ENCODE data around the gene CCDC157. TPM values are rescaled to one million over a fixed set of nuclear protein-coding genes. Genes with fewer than 3 reads are reported as not detected.

The CCDC157 gene
- total RNA-seq, 2 donors from 2014 or later: 3.1 to 10.5 TPM

DNA sequence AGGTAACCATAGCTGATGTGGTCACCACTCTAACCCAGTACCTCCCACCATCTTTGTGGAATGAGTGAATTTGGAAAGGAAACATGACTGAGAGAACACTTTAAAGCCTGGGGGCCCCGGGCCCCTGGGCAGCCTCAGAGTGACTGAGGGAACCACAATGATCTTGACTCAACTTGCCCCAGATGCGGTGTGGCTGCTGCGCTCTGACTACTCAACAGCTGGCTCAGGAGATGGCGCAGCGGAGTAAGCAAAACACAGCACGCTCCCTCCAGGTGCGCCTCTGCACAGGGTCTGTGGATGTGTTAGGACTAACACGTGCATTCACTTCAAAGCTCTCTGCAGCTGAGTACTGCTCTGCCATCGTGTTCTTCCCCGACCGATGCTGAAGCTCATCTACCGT, 24.5 kb downstream of the CCDC157 start:
- Histone ChIP-seq H3K4me3 (no peak overlapping the region), H3K9me3 (no peaks in the 10 kb centered on the region), H3K27me3 (no peaks in the 10 kb centered on the region), H3K36me3 (replicated peaks in 1 of 2; ENCODE audit: insufficient read depth in 1 of 2, low read depth in 2 of 2) (no peaks in the 10 kb centered on the region), H3K4me1 (peaks cover 6% of the 10 kb centered on the region), H3K27ac (no peak overlapping the region)
- intact Hi-C loops (cut with DNase I): loop anchor here (10.0 kb wide), 1 partner anchor 266 kb away; no protein-coding TSS in a partner anchor
- no peak for ATAC-seq
- TF ChIP-seq POLR2A (IDR thresholded peaks at IDR 0.05): no peak
- TF ChIP-seq, protein P1, sequence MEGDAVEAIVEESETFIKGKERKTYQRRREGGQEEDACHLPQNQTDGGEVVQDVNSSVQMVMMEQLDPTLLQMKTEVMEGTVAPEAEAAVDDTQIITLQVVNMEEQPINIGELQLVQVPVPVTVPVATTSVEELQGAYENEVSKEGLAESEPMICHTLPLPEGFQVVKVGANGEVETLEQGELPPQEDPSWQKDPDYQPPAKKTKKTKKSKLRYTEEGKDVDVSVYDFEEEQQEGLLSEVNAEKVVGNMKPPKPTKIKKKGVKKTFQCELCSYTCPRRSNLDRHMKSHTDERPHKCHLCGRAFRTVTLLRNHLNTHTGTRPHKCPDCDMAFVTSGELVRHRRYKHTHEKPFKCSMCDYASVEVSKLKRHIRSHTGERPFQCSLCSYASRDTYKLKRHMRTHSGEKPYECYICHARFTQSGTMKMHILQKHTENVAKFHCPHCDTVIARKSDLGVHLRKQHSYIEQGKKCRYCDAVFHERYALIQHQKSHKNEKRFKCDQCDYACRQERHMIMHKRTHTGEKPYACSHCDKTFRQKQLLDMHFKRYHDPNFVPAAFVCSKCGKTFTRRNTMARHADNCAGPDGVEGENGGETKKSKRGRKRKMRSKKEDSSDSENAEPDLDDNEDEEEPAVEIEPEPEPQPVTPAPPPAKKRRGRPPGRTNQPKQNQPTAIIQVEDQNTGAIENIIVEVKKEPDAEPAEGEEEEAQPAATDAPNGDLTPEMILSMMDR (IDR thresholded peaks at IDR 0.05): no peak
- 90 to 98% methylated on average over 11 of the region's 12 CpGs for WGBS, 2 donors
- DNase-seq: no peak

DNA sequence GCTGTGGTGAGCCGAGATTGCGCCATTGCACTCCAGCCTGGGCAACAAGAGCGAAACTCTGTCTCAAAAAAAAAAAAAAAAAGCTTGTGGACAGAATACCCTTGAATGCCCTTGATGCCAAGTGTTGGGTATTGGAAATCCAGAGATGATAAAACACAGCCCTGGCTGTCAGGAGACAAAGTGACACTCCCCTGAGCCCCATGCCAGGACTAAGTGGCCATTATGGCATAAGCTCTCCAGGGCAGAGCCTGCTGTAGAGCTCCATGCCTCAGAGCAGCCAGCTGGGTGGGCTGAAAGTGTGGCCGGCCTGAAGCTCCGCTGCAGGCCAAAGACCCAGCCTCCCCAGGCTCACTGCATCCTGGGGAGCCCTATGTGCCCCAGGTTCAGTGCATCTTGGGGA, 25.5 kb downstream of the CCDC157 start:
- Histone ChIP-seq H3K27me3 (no peaks in the 10 kb centered on the region), H3K36me3 (replicated peaks in 1 of 2; ENCODE audit: insufficient read depth in 1 of 2, low read depth in 2 of 2) (no peaks in the 10 kb centered on the region), H3K4me3 (no peak overlapping the region), H3K27ac (no peak overlapping the region), H3K9me3 (no peaks in the 10 kb centered on the region), H3K4me1 (peaks cover 11% of the 10 kb centered on the region)
- TF ChIP-seq POLR2A (IDR thresholded peaks at IDR 0.05): no peak
- TF ChIP-seq, protein P1 (IDR thresholded peaks at IDR 0.05): no peak
- intact Hi-C loops (cut with DNase I): loop anchor here (10.0 kb wide), 1 partner anchor 268 kb away; no protein-coding TSS in a partner anchor
- ATAC-seq (no peak), DNase-seq (no peak)
- 89 to 95% methylated on average over 3 to 5 of the region's 5 CpGs for WGBS, 2 donors

DNA sequence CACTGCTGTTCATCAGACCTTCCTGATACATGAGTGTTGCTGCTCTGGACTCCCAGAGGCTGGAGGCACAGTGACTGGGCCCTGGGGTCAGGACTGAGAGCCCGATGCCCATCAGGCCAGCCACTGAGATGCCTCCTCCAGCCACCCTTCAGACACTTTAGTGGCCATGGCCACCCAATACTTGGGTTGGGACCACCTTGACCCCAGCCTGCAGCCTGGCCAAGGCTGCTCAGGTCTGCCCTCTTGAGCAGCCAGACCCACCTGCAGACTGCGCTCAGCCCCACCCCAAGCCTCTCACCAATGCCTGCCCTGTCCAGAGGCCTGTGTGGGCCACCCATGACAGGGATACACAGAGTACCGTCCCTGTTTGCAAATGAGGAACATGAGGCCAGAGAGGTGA, 26.3 kb downstream of the CCDC157 start:
- Histone ChIP-seq H3K27ac (no peak overlapping the region), H3K4me1 (peaks cover 15% of the 10 kb centered on the region), H3K27me3 (no peaks in the 10 kb centered on the region), H3K36me3 (replicated peaks in 1 of 2; ENCODE audit: insufficient read depth in 1 of 2, low read depth in 2 of 2) (no peaks in the 10 kb centered on the region), H3K9me3 (no peaks in the 10 kb centered on the region), H3K4me3 (no peak overlapping the region)
- intact Hi-C loops (cut with DNase I): loop anchor here (10.0 kb wide), 1 partner anchor 268 kb away; no protein-coding TSS in a partner anchor
- 75% methylated on average over 3 of the region's 3 CpGs; no CpG with 5 or more reads in 1 of the 2 donors for WGBS, 2 donors
- TF ChIP-seq POLR2A (IDR thresholded peaks at IDR 0.05): no peak
- TF ChIP-seq, protein P1 (IDR thresholded peaks at IDR 0.05): no peak
- ATAC-seq (no peak), DNase-seq (no peak)

DNA sequence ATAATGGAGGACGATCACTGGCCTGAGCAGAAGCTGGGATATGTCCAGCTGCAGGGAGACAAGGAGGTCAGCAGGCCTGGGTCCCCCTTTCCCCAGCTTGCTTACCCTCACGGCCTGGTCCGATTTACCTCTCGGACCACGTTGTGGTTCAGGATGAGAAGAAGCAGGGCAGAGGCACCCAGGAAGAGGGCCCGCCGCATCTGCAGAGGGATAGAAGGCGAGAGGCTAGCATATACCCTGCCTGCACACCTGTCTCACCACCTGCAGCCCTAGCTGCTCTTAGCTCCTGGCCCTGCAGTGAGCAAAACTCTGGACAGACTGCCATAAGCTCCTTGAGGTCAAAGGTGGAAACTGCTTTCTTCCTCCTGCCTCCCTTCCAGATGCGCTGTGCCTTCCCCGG, 29.1 kb downstream of the CCDC157 start:
- H3K27me3 ChIP-seq: no peaks in the 10 kb centered on the region
- H3K4me3 ChIP-seq: no peak overlapping the region
- 92% methylated on average over 4 to 10 of the region's 10 CpGs for WGBS, 2 donors
- DNase-seq (no peak), ATAC-seq (no peak)
- peaks cover 15% of the 10 kb centered on the region for H3K4me1 ChIP-seq
- no peaks in the 10 kb centered on the region for H3K9me3 ChIP-seq
- no peaks in the 10 kb centered on the region for H3K36me3 ChIP-seq (replicated peaks in 1 of 2; ENCODE audit: insufficient read depth in 1 of 2, low read depth in 2 of 2)
- TF ChIP-seq, protein P1 (IDR thresholded peaks at IDR 0.05): no peak
- TF ChIP-seq POLR2A (IDR thresholded peaks at IDR 0.05): no peak
- intact Hi-C loops (cut with DNase I): loop anchor here (10.0 kb wide), 1 partner anchor 271 kb away; no protein-coding TSS in a partner anchor
- H3K27ac ChIP-seq: no peak overlapping the region

DNA sequence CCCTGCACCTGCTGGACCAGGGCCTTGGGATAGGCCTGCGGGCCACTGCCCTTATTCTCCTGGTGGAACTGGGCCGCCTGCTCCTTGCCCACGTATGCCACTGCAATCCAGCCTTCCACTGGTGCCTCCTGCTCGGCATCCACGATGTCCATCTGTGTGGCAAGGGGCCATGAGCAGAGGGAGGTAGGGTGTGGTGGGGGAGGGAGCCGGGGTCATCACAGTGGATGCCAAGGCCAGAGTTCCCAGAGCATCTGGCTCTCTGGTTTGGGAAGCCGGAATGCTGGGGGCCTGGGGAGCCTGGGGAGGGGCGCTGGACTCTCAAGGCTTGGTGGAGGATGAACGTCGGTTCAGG, 29.8 kb downstream of the CCDC157 start:
- Histone ChIP-seq H3K9me3 (no peaks in the 10 kb centered on the region), H3K27me3 (no peaks in the 10 kb centered on the region)
- intact Hi-C loops (cut with DNase I): loop anchor here (10.0 kb wide), 1 partner anchor 272 kb away; no protein-coding TSS in a partner anchor

More for the DNA sequence above, 29.8 kb downstream of the CCDC157 start:
- ATAC-seq: no peak
- no peak for TF ChIP-seq POLR2A (IDR thresholded peaks at IDR 0.05)
- TF ChIP-seq, protein P1 (IDR thresholded peaks at IDR 0.05): no peak
- DNase-seq: peak in 2 of 4 donors; percentile 23 to 24
- H3K27ac ChIP-seq: peak overlapping the region in 3 of 4 donors; percentile 5 to 68 (median 59)
- peaks cover 15% of the 10 kb centered on the region for H3K4me1 ChIP-seq
- H3K4me3 ChIP-seq: peak overlapping the region; percentile 37 to 74
- 22 to 26% methylated on average over 7 to 10 of the region's 10 CpGs for WGBS, 2 donors
- no peaks in the 10 kb centered on the region for H3K36me3 ChIP-seq (replicated peaks in 1 of 2; ENCODE audit: insufficient read depth in 1 of 2, low read depth in 2 of 2)
